HG03135 (cell line): ENCODE measurements around the gene COA1.

Experiments
- ATAC-seq: cut with Tn5 transposase; IDR thresholded peaks from one replicate; pipeline ENCODE4 v1.9.1; 2021; ENCODE audit warnings: mild to moderate bottlenecking, moderate library complexity; ENCODE audit not compliant: unreplicated experiment

COA1 gene

GRCh38 chr7:43656997-43657396 is 72.3 kb downstream of the COA1 start:
- no peak for ATAC-seq

- ATAC-seq, result no peak
Measured at GRCh38 chr7:43655584-43655983, 73.7 kb downstream of the COA1 start.

- ATAC-seq, result no peak
Measured at GRCh38 chr7:43653891-43654504, 75.3 kb downstream of the COA1 start.

- no peak for ATAC-seq
Measured at GRCh38 chr7:43653466-43653865, 75.9 kb downstream of the COA1 start.

- no peak for ATAC-seq
Measured at GRCh38 chr7:43652364-43652763, 77.0 kb downstream of the COA1 start.

GRCh38 chr7:43650457-43651052 is 78.8 kb downstream of the COA1 start:
- ATAC-seq, result no peak

- ATAC-seq, result peak; percentile 71
Measured at GRCh38 chr7:43649755-43650274, 79.5 kb downstream of the COA1 start.

GRCh38 chr7:43648473-43649406 is 80.6 kb downstream of the COA1 start:
- peak; percentile 40 for ATAC-seq

- no peak for ATAC-seq
Measured at GRCh38 chr7:43647673-43648472, 81.5 kb downstream of the COA1 start.

- no peak for ATAC-seq
Measured at GRCh38 chr7:43647339-43647672, 82.0 kb downstream of the COA1 start.

GRCh38 chr7:43646603-43647338 is 82.6 kb downstream of the COA1 start:
- ATAC-seq, result no peak

- ATAC-seq, result no peak
Measured at GRCh38 chr7:43645699-43646226, 83.6 kb downstream of the COA1 start.

- ATAC-seq, result no peak
Measured at GRCh38 chr7:43643846-43644245, 85.5 kb downstream of the COA1 start.

- no peak for ATAC-seq
Measured at GRCh38 chr7:43642897-43643630, 86.3 kb downstream of the COA1 start.

GRCh38 chr7:43640679-43641078 is 88.6 kb downstream of the COA1 start:
- ATAC-seq, result no peak

- no peak for ATAC-seq
Measured at GRCh38 chr7:43639858-43640491, 89.3 kb downstream of the COA1 start.

- no peak for ATAC-seq
Measured at GRCh38 chr7:43637114-43637806, 92.1 kb downstream of the COA1 start.

GRCh38 chr7:43636093-43636492 is 93.2 kb downstream of the COA1 start:
- ATAC-seq, result no peak
